ENCODE results near the gene SLC37A2. TPM values are rescaled to one million over a fixed set of nuclear protein-coding genes. Genes with fewer than 3 reads are reported as not detected.
"Not testable (repeated sequence)": the region's sequence is repeated elsewhere in the genome, so short reads cannot be mapped to it uniquely, and the experiment has no call there.

The SLC37A2 gene
- total RNA-seq, 4 donors from 2014 or later, result 6.6 to 12.9 (median 8.9) TPM

GRCh38 chr11:125088576-125089455, 25.7 kb downstream of the SLC37A2 start:
- intact Hi-C loops (cut with DNase I), result no loop called here
- Histone ChIP-seq H3K27me3 (peaks cover 0 to 17% (median 0%) of the 10 kb centered on the region in 4 donors), H3K9me3 (no peaks in the 10 kb centered on the region), H3K4me1 (peaks cover 3 to 7% (median 6%) of the 10 kb centered on the region in 4 donors), H3K27ac (replicated peaks in 1 of 4) (no peak overlapping the region), H3K36me3 (peaks cover 0 to 3% (median 0%) of the 10 kb centered on the region in 4 donors), H3K4me3 (no peak overlapping the region)
- DNase-seq (ENCODE audit: extremely low spot score), result no peak
- 83% methylated on average over 14 of the region's 20 CpGs for WGBS
- TF ChIP-seq, protein P1, sequence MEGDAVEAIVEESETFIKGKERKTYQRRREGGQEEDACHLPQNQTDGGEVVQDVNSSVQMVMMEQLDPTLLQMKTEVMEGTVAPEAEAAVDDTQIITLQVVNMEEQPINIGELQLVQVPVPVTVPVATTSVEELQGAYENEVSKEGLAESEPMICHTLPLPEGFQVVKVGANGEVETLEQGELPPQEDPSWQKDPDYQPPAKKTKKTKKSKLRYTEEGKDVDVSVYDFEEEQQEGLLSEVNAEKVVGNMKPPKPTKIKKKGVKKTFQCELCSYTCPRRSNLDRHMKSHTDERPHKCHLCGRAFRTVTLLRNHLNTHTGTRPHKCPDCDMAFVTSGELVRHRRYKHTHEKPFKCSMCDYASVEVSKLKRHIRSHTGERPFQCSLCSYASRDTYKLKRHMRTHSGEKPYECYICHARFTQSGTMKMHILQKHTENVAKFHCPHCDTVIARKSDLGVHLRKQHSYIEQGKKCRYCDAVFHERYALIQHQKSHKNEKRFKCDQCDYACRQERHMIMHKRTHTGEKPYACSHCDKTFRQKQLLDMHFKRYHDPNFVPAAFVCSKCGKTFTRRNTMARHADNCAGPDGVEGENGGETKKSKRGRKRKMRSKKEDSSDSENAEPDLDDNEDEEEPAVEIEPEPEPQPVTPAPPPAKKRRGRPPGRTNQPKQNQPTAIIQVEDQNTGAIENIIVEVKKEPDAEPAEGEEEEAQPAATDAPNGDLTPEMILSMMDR (IDR thresholded peaks at IDR 0.05), result no peak
- TF ChIP-seq EP300 (IDR thresholded peaks at IDR 0.05) (no peak), POLR2A (IDR thresholded peaks at IDR 0.05; ENCODE audit: low read depth) (no peak), POLR2AphosphoS5 (IDR thresholded peaks at IDR 0.05) (no peak)

- WGBS, result 94% methylated on average over 15 of the region's 31 CpGs
- DNase-seq (ENCODE audit: extremely low spot score); H3K9me3 ChIP-seq; H3K4me3 ChIP-seq; H3K27ac ChIP-seq (replicated peaks in 1 of 4); H3K36me3 ChIP-seq; intact Hi-C loops (cut with DNase I); H3K4me1 ChIP-seq: not testable (repeated sequence)
- peaks cover 0 to 10% (median 0%) of the 10 kb centered on the region in 4 donors for H3K27me3 ChIP-seq
Measured at GRCh38 chr11:125089481-125089880, 26.4 kb downstream of the SLC37A2 start.

DNA sequence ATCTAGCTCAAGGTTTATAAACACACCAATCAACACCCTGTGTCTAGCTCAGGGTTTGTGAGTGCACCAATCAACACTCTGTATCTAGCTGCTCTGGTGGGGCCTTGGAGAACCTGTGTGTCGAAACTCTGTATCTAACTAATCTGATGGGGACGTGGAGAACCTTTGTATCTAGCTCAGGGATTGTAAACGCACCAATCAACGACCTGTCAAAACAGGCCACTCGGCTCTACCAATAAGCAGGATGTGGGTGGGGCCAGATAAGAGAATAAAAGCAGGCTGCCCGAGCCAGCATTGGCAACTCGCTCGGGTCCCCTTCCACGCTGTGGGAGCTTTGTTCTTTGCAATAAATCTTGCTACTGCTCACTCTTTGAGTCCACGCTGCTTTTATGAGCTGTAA, 27.0 kb downstream of the SLC37A2 start:
- DNase-seq (ENCODE audit: extremely low spot score); H3K36me3 ChIP-seq; H3K4me1 ChIP-seq; H3K9me3 ChIP-seq; H3K4me3 ChIP-seq; H3K27me3 ChIP-seq; H3K27ac ChIP-seq (replicated peaks in 1 of 4); intact Hi-C loops (cut with DNase I): not testable (repeated sequence)
- 78% methylated on average over 10 of the region's 10 CpGs for WGBS

GRCh38 chr11:125090816-125091215, 27.7 kb downstream of the SLC37A2 start:
- DNase-seq (ENCODE audit: extremely low spot score), result no peak
- H3K27me3 ChIP-seq, result no peaks in the 10 kb centered on the region
- H3K36me3 ChIP-seq, result peaks cover 2 to 11% (median 7%) of the 10 kb centered on the region in 4 donors
- TF ChIP-seq POLR2A (IDR thresholded peaks at IDR 0.05; ENCODE audit: low read depth), result no peak
- no peak for TF ChIP-seq EP300 (IDR thresholded peaks at IDR 0.05)
- TF ChIP-seq, protein P1 (IDR thresholded peaks at IDR 0.05), result no peak
- TF ChIP-seq POLR2AphosphoS5 (IDR thresholded peaks at IDR 0.05), result no peak
- intact Hi-C loops (cut with DNase I), result no loop called here
- no peak overlapping the region for H3K4me3 ChIP-seq
- H3K27ac ChIP-seq (replicated peaks in 1 of 4), result no peak overlapping the region
- WGBS, result 80% methylated on average over 6 of the region's 6 CpGs
- H3K9me3 ChIP-seq, result no peaks in the 10 kb centered on the region
- peaks cover 3 to 7% (median 6%) of the 10 kb centered on the region in 4 donors for H3K4me1 ChIP-seq

DNA sequence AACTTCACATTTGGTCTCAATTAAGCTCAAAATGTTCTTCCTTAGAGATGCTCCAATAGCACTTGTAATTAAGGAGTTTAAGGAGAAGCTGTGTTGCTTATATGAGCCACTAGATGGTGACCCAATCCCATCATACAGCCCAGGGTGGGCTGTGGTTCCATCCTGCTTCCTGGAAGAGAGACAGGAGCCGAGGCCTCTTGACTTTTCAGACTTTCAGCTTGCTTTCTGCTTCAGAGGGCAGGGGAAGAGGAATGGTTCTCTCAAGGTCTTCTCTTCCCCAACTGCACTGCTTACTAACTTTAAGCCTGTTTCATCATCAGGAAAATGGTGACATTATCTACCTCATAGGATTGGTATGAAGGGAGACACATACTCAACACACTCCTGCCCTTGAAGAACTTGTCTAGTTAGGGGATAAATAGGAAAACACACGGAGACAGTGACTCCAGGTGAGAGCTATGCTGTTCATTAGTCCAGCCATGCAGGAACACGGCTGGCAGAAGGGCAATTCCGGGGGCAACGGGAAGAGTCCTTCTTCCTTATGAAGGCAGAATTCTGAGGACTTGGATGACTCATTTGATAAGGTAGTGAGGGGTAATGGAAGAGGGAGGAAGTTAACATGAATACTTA, 28.3 kb downstream of the SLC37A2 start:
- peaks cover 4 to 16% (median 13%) of the 10 kb centered on the region in 4 donors for H3K36me3 ChIP-seq
- no peaks in the 10 kb centered on the region for H3K9me3 ChIP-seq
- 53% methylated on average over 5 of the region's 5 CpGs for WGBS
- no peaks in the 10 kb centered on the region for H3K27me3 ChIP-seq
- H3K4me3 ChIP-seq, result no peak overlapping the region
- intact Hi-C loops (cut with DNase I), result no loop called here
- TF ChIP-seq EP300 (IDR thresholded peaks at IDR 0.05), result no peak
- TF ChIP-seq, protein P1 (IDR thresholded peaks at IDR 0.05), result peak; percentile 46 to 55 (median 46)
- H3K4me1 ChIP-seq, result peaks cover 3 to 7% (median 6%) of the 10 kb centered on the region in 4 donors
- H3K27ac ChIP-seq (replicated peaks in 1 of 4), result no peak overlapping the region
- DNase-seq (ENCODE audit: extremely low spot score), result no peak
